Fibroblast of lung (primary cell): ENCODE data around the gene NLRP6. TPM values are rescaled to one million over a fixed set of nuclear protein-coding genes. Genes with fewer than 3 reads are reported as not detected.

Source experiments
- DNase-seq, 2 donors: peaks; one replicate each; pipeline versions ENCODE4 v3.0.0 to v3.0.0-alpha.2; 2010; ENCODE audit warnings: low read depth in 2 of 2
- H2AFZ ChIP-seq: 2 replicates; pipeline ENCODE4 v1.5.1; 2012; ENCODE audit warnings: low read length, control low read depth, inconsistent platforms
- H3K27ac ChIP-seq: 2 replicates; pipeline ENCODE4 v1.5.1; 2011; ENCODE audit warnings: low read length, control low read depth; ENCODE audit not compliant: insufficient read depth
- H3K27me3 ChIP-seq: 2 replicates; pipeline ENCODE4 v1.5.1; 2011; ENCODE audit warnings: mild to moderate bottlenecking, low read length; ENCODE audit not compliant: control insufficient read depth, insufficient read depth
- H3K36me3 ChIP-seq: 2 replicates; pipeline ENCODE4 v1.5.1; 2011; ENCODE audit warnings: low read length; ENCODE audit not compliant: control insufficient read depth, insufficient read depth
- H3K4me1 ChIP-seq: 2 replicates; pipeline ENCODE4 v1.5.1; 2011; ENCODE audit warnings: low read length; ENCODE audit not compliant: control insufficient read depth, insufficient read depth; ENCODE audit errors: extremely low read depth
- H3K4me2 ChIP-seq: 2 replicates; pipeline ENCODE4 v1.5.1; 2011; ENCODE audit warnings: low read length, control low read depth; ENCODE audit not compliant: insufficient read depth; ENCODE audit errors: extremely low read depth
- H3K4me3 ChIP-seq, 4 experiments: fragments of 200-600 bp in 1 of 4; sonication (generic) in 1 of 4; replicated peaks in 1 of 4; 2 replicates each; pipeline ENCODE4 v1.5.1; 2011 to 2016; ENCODE audit warnings: low read length in 4 of 4, low read depth in 3 of 4, mild to moderate bottlenecking in 3 of 4, control low read depth in 2 of 4, inconsistent platforms in 1 of 4, mixed read lengths in 1 of 4; ENCODE audit not compliant: insufficient read depth in 1 of 4; ENCODE audit errors: control extremely low read depth in 1 of 4
- H3K79me2 ChIP-seq: 2 replicates; pipeline ENCODE4 v1.5.1; 2012; ENCODE audit warnings: mild to moderate bottlenecking, low read length, inconsistent platforms; ENCODE audit not compliant: control insufficient read depth, insufficient read depth
- H3K9ac ChIP-seq: 2 replicates; pipeline ENCODE4 v1.5.1; 2011; ENCODE audit warnings: mild to moderate bottlenecking, low read length, control low read depth; ENCODE audit not compliant: insufficient read depth
- H3K9me3 ChIP-seq: 2 replicates; pipeline ENCODE4 v1.5.1; 2012; ENCODE audit warnings: low read depth, low read length; ENCODE audit not compliant: control insufficient read depth, insufficient read depth
- H4K20me1 ChIP-seq: 2 replicates; pipeline ENCODE4 v1.5.1; 2011; ENCODE audit warnings: low read length; ENCODE audit not compliant: control insufficient read depth, insufficient read depth; ENCODE audit errors: extremely low read depth
- EZH2 ChIP-seq: IDR thresholded peaks from 2 replicates; pipeline ENCODE4 v1.5.1; 2012; ENCODE audit warnings: low read length, control low read depth, mild to moderate bottlenecking; ENCODE audit errors: missing control alignments
- polyA plus RNA-seq, 2 donors: library from polyadenylated mRNA; depleted of rRNA in 1 of 2; stranded (reverse) in 1 of 2; unstranded in 1 of 2; fragments of >200 nt; gene quantifications; 2 replicates each; pipeline ENCODE4 v1.2.1, GENCODE V29; 2011 to 2012; ENCODE audit warnings: missing spikeins in 1 of 2
- total RNA-seq: library from RNA; depleted of rRNA; stranded (reverse); fragments of >200 nt; gene quantifications from 2 replicates; pipeline ENCODE4 v1.2.1, GENCODE V29; 2014
- TF ChIP-seq, protein P1 (sequence below), 2 donors: IDR thresholded peaks in 1 of 2; conservative IDR thresholded peaks in 1 of 2; 1 replicate in 1 of 2; 2 replicates in 1 of 2; pipeline ENCODE4 v1.5.1; 2011 to 2012; ENCODE audit warnings: low read length in 2 of 2, control low read depth in 1 of 2, inconsistent platforms in 1 of 2, low read depth in 1 of 2, mild to moderate bottlenecking in 1 of 2

The NLRP6 gene
- total and polyA plus RNA-seq, 2 donors (not counting 1 experiment from before 2014, with no cell fraction given), result not detected

DNA sequence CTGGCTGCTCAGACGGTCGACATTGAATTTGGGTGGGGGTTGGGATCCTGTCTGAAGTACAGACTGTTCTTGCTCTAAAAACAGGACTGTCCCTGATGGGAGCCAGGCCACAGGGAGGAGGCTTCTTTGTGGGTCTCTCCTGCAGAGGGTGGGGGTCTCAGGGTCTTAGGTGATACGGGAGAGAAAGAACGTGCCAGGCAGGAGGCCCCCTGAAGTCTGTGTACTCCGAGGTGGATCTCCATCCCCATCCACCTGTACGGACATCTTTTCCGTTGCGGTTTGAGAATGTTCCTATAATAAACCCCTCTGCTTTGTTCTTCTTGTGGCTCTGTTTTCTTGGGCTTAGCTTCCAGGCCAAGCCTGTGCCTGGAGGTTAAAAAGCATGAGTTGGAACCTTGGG is 25.5 kb upstream of the NLRP6 start:
- Histone ChIP-seq H4K20me1 (no peaks in the 10 kb centered on the region), H3K4me3 (no peak overlapping the region), H3K27ac (no peak overlapping the region), H3K27me3 (no peaks in the 10 kb centered on the region), H3K9me3 (no peaks in the 10 kb centered on the region), H2AFZ (no peak overlapping the region), H3K9ac (no peak overlapping the region), H3K36me3 (peaks cover 16% of the 10 kb centered on the region), H3K79me2 (no peaks in the 10 kb centered on the region), H3K4me2 (no peak overlapping the region), H3K4me1 (no peaks in the 10 kb centered on the region)
- TF ChIP-seq, protein P1, sequence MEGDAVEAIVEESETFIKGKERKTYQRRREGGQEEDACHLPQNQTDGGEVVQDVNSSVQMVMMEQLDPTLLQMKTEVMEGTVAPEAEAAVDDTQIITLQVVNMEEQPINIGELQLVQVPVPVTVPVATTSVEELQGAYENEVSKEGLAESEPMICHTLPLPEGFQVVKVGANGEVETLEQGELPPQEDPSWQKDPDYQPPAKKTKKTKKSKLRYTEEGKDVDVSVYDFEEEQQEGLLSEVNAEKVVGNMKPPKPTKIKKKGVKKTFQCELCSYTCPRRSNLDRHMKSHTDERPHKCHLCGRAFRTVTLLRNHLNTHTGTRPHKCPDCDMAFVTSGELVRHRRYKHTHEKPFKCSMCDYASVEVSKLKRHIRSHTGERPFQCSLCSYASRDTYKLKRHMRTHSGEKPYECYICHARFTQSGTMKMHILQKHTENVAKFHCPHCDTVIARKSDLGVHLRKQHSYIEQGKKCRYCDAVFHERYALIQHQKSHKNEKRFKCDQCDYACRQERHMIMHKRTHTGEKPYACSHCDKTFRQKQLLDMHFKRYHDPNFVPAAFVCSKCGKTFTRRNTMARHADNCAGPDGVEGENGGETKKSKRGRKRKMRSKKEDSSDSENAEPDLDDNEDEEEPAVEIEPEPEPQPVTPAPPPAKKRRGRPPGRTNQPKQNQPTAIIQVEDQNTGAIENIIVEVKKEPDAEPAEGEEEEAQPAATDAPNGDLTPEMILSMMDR (conservative IDR thresholded peaks at IDR 0.05 in 1 of 2, IDR thresholded peaks at IDR 0.05 in 1 of 2; ENCODE audit: low read depth in 1 of 2, low read length in 2 of 2), result no peak
- no peak for TF ChIP-seq EZH2
- no peak for DNase-seq

DNA sequence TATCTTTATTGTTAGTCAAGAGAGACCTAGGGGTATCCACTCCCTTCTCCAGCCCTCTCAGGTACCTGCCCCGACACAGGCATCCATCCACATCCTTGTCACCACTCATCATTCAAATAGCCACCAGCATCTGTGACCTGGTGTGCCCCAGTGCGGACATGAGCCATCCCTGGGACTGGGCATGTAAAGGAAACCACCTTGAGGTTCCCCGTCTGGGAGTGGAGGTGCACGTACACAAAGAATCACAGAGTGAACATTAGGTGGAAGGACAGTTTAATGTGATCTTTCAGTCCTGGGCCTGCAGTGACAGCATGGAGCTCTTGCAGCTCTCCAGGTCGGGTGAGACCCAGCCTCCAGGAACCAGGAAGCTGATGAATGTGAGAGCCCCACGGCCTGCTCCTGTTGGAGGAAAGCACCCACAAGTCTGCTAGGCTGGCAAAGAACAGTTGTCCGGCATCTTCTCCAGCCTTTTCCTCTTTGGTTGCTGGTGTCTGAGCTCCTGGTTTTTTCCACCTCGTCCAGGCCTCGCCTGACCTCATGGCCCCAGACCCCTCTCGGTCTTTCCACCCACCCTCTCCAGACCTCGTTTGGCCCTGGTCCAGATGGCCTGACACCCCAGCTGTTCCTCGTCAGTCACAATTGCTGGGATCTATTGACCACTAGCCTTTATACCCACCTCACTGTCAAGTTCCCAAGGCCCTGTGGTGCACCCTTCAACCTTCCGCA is 24.9 kb upstream of the NLRP6 start:
- Histone ChIP-seq H4K20me1 (no peaks in the 10 kb centered on the region), H3K27ac (no peak overlapping the region), H3K4me2 (no peak overlapping the region), H3K4me3 (no peak overlapping the region), H3K4me1 (no peaks in the 10 kb centered on the region), H3K79me2 (no peaks in the 10 kb centered on the region), H3K9me3 (no peaks in the 10 kb centered on the region), H3K27me3 (no peaks in the 10 kb centered on the region), H3K36me3 (peaks cover 16% of the 10 kb centered on the region), H3K9ac (no peak overlapping the region), H2AFZ (no peak overlapping the region)
- DNase-seq, result no peak
- TF ChIP-seq EZH2, result no peak
- TF ChIP-seq, protein P1 (conservative IDR thresholded peaks at IDR 0.05 in 1 of 2, IDR thresholded peaks at IDR 0.05 in 1 of 2; ENCODE audit: low read depth in 1 of 2, low read length in 2 of 2), result no peak

DNA sequence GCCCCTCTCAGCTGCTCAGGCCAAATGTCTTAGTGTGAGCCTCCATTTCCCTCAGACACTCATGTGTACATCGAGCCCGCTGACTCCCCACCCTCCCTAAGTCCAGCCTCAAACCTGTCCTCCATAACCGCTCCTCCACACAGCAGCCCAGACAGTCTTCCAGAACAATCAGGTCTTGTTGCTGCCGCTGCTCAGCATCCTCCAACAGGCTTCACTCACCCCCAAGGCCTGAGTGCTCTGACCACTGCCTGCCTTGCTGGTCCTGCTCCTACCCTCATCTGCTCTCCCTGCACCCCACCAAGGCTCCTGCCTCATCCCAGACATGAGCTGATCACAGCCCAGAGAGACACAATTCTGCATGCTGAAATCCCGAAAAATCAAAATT is 24.3 kb upstream of the NLRP6 start:
- TF ChIP-seq, protein P1 (conservative IDR thresholded peaks at IDR 0.05 in 1 of 2, IDR thresholded peaks at IDR 0.05 in 1 of 2; ENCODE audit: low read depth in 1 of 2, low read length in 2 of 2), result no peak
- no peak for TF ChIP-seq EZH2
- no peaks in the 10 kb centered on the region for H4K20me1 ChIP-seq
- H3K4me2 ChIP-seq, result no peak overlapping the region
- H3K27ac ChIP-seq, result no peak overlapping the region
- H3K9ac ChIP-seq, result no peak overlapping the region
- no peak for DNase-seq
- H2AFZ ChIP-seq, result no peak overlapping the region
- no peaks in the 10 kb centered on the region for H3K27me3 ChIP-seq
- no peaks in the 10 kb centered on the region for H3K9me3 ChIP-seq
- no peaks in the 10 kb centered on the region for H3K79me2 ChIP-seq
- no peak overlapping the region for H3K4me3 ChIP-seq
- H3K36me3 ChIP-seq, result peaks cover 13% of the 10 kb centered on the region
- no peaks in the 10 kb centered on the region for H3K4me1 ChIP-seq
